AG10803 (cell line): ENCODE results near the gene MCM3AP.

Experiments used
- DNase-seq: peaks from one replicate; pipeline ENCODE4 v3.0.0; 2010; ENCODE audit warnings: low read depth
- H3K4me3 ChIP-seq: 2 replicates; pipeline ENCODE4 v1.5.1; 2011; ENCODE audit warnings: mild to moderate bottlenecking, low read length, control low read depth
- CTCF ChIP-seq: conservative IDR thresholded peaks from 2 replicates; pipeline ENCODE4 v1.5.1; 2011; ENCODE audit warnings: mild to moderate bottlenecking, low read length, control low read depth, inconsistent platforms

MCM3AP gene

GRCh38 chr21:46250146-46250725 lies 35.2 kb downstream of the MCM3AP start:
- DNase-seq, result no peak
- no peak overlapping the region for H3K4me3 ChIP-seq
- TF ChIP-seq CTCF, result no peak

- H3K4me3 ChIP-seq, result no peak overlapping the region
These were observed 36.6 kb downstream of the MCM3AP start for GRCh38 chr21:46248827-46249226.

GRCh38 chr21:46248422-46248782 lies 37.0 kb downstream of the MCM3AP start:
- H3K4me3 ChIP-seq, result no peak overlapping the region
- DNase-seq, result no peak
- no peak for TF ChIP-seq CTCF

More at GRCh38 chr21:46248827-46249226, 36.6 kb downstream of the MCM3AP start:
- TF ChIP-seq CTCF, result no peak
- DNase-seq, result no peak

DNA sequence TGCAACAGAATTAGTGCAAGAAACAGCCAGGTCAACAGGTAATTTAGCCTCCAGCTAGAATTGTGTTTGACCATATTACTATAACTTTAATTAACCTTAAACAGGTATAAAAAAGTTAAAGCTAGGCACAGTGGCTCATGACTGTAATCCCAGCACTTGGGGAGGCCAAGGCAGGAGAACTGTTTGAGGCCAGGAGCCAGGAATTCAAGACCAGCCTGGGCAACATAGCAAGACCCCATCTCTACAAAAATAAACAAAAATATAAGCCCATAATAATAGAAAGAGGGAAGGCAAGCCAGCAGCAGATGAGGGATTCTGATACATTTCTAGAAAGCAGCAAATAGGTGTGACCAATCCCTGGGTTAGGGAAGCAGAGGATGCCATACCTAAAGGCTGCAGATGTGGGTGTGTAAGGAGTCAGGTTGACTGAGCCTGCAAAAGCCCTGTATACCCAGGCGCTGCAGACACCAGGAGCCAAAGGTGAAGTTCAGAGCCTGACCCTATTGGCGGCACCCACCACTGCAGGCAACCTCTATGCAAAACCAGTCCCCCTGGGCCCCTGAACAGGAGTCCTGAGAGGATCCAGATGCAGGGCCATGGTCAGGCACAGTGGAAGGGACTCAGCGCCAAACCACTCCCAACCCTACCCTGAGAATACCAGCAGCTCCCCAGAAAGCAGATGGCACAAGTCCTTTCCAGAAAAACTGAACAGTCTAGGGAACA lies 37.6 kb downstream of the MCM3AP start:
- H3K4me3 ChIP-seq, result no peak overlapping the region
- no peak for DNase-seq
- TF ChIP-seq CTCF, result no peak

- TF ChIP-seq CTCF, result no peak
- DNase-seq, result no peak
- H3K4me3 ChIP-seq, result no peak overlapping the region
These were observed 39.1 kb downstream of the MCM3AP start for GRCh38 chr21:46246345-46246744.

DNA sequence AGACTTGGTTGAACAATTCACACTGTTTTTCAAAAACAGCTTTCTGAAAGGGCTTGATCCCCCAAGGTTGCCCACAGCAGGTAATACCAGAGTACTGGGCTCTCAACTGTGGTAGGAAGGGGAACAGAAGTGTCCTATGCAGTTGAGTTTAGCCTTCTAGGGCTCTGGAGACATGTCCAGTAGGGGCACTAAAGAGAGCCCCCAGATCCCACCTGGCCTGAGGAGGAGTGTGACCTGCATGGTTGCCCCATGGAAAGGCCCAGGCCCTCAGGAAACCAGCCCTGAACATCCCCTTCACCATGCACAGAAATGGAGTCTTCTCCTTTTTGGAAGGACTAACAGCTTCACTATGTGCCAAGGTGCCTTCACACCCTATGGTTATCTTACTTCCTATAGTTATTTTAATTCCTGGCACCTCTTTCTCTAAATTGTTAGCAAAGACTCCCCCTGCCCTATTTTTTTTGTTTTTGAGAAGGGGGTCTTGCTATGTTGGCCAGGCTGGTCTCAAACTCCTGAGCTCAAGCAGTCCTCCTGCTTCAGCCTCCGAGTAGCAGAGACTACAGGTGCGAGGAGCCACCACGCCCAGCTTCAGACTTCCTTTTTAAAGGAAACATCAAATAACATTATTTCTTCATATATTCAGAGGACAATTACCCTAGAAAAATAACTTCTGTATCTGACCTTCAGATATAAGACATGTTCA lies 40.0 kb downstream of the MCM3AP start:
- no peak for DNase-seq
- no peak for TF ChIP-seq CTCF
- H3K4me3 ChIP-seq, result no peak overlapping the region

DNA sequence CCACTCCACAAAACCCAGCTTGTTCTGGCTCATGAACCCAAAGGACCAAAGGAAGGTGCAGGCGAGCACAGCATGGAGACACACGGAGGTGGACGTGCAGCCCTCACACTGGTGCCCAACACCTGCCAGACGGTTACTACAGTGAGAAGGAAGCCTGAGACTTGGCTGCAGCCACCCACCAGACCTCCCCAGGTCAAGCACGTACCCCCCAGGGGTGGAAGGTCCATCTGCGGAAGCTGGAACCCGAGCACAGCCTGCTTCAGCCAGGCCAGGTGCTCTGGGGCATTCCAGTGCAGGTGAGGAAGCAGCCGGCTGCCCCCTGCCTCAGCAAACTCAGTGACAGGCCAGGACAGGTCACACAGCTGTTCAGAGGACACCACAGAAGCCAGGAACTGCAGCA lies 40.8 kb downstream of the MCM3AP start:
- TF ChIP-seq CTCF, result no peak
- no peak overlapping the region for H3K4me3 ChIP-seq
- no peak for DNase-seq
